ENCODE results near the gene ZNF718. TPM values are rescaled to one million over a fixed set of nuclear protein-coding genes. Genes with fewer than 3 reads are reported as not detected.
"Not testable (repeated sequence)": the region's sequence is repeated elsewhere in the genome, so short reads cannot be mapped to it uniquely, and the experiment has no call there.

The ZNF718 gene
- total and polyA plus RNA-seq, 8 donors = 0.58 to 18.2 (median 2.1) TPM

DNA sequence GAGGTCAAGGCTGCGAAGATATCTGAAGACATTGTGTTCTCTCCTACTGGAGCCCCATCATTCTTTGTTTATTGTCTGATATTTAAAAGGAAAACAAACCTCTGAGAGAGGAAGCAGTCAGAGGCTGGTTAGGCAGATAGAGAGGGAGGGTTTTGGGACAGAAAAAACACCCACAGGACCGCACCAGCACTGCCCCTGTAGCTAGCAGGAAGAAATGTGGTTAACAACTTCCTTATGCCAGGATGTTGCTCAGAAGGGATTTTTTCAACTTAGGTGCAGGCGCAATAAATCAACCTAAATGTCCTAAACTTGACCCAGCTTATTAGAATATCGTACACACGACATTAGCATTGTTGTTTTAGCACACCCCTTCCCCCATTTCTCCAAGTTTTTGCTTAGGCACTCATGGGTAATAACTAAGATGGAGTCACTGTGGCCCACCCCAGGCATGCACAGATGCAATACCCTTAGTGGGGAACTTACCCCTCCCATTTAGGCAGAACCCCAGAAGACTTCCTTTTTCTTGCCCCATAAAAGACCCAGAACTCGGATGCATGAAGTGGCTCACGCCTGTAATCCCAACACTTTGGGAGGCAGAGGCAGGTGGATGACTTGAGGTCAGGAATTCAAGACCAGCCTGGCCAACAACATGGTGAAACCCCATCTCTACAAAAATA, 2.8 kb upstream of the ZNF718 start:
- WGBS, 5 donors = 67 to 78% (median 73%) methylated on average over 7 of the region's 7 CpGs
- H3K27ac ChIP-seq = no peak overlapping the region
- H3K27me3 ChIP-seq = no peaks in the 10 kb centered on the region
- H3K36me3 ChIP-seq = peaks cover 0 to 3% (median 1%) of the 10 kb centered on the region in 4 donors
- TF ChIP-seq, protein P1, sequence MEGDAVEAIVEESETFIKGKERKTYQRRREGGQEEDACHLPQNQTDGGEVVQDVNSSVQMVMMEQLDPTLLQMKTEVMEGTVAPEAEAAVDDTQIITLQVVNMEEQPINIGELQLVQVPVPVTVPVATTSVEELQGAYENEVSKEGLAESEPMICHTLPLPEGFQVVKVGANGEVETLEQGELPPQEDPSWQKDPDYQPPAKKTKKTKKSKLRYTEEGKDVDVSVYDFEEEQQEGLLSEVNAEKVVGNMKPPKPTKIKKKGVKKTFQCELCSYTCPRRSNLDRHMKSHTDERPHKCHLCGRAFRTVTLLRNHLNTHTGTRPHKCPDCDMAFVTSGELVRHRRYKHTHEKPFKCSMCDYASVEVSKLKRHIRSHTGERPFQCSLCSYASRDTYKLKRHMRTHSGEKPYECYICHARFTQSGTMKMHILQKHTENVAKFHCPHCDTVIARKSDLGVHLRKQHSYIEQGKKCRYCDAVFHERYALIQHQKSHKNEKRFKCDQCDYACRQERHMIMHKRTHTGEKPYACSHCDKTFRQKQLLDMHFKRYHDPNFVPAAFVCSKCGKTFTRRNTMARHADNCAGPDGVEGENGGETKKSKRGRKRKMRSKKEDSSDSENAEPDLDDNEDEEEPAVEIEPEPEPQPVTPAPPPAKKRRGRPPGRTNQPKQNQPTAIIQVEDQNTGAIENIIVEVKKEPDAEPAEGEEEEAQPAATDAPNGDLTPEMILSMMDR (IDR thresholded peaks at IDR 0.05) = no peak
- no peak for TF ChIP-seq EP300 (IDR thresholded peaks at IDR 0.05)
- TF ChIP-seq POLR2AphosphoS5 (IDR thresholded peaks at IDR 0.05) = no peak
- no peak for TF ChIP-seq POLR2A (IDR thresholded peaks at IDR 0.05)
- peak in 1 of 2 donors; percentile 30 for DNase-seq
- peaks cover 6 to 18% (median 14%) of the 10 kb centered on the region in 4 donors for H3K4me1 ChIP-seq
- intact Hi-C loops (cut with DNase I; ENCODE audit: low total_unique reads) = no loop called here
- no peak overlapping the region for H3K4me3 ChIP-seq
- peaks cover 0 to 45% (median 18%) of the 10 kb centered on the region in 4 donors for H3K9me3 ChIP-seq

DNA sequence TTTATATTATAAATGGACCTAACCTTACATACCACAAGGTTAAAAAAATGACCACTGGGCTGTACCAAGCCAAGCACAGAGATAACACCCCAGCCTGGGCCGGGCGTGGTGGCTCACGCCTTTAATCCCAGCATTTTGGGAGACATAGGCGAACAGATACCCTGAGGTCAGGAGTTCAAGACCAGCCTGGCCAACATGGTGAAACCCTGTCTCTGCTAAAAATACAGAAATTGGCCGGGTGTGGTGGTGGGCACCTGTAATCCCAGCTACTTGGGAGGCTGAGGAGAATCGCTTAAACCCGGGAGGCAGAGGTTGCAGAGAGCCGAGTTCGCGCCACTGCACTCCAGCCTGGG, 403 bp upstream of the ZNF718 start:
- intact Hi-C loops (cut with DNase I; ENCODE audit: low total_unique reads); DNase-seq; H3K27me3 ChIP-seq: not testable (repeated sequence)
- H3K9me3 ChIP-seq = peaks cover 0 to 55% (median 22%) of the 10 kb centered on the region in 4 donors
- H3K4me1 ChIP-seq = peaks cover 6 to 19% (median 16%) of the 10 kb centered on the region in 4 donors
- WGBS, 5 donors = 40 to 52% (median 41%) methylated on average over 10 of the region's 10 CpGs
- H3K4me3 ChIP-seq = peak overlapping the region; percentile 67 to 88 (median 84)
- peak overlapping the region; percentile 84 to 96 (median 93) for H3K27ac ChIP-seq
- H3K36me3 ChIP-seq = peaks cover 4 to 24% (median 22%) of the 10 kb centered on the region in 4 donors

DNA sequence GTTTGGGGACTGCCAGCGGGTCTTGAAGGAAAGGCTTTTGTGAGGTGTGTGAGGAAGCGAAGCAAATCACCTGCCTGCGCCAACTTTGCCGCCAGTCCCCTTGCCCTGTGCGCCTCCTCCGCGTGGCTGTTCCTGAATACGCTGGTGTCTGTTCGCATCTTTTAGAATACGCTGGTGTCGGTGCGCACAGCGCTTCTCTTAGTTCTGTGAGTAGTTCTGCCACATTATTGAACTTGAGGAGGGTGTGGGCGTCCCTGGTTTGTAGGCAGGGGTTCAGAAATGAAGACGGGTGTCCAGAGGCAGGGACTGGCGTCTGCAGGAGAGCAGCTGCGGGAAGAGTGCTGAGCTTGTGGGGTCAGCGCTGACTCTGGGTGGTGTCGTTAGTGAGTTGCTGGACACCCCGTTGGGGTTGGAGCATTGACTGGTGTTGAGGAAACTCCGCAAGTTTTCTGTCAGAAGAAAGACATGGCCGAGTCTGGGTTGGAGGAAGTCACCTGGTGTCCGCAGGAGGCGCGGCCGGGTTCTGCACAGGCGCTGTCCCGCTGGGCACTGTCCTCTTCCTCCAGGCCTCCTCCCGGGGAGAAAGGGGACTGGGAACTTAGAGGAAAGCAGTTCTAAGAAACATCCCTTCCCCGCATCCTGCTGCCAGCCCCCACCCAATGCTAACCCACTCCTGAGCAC, 930 bp downstream of the ZNF718 start:
- DNase-seq = peak; percentile 47 to 80
- H3K4me3 ChIP-seq = peak overlapping the region; percentile 67 to 88 (median 84)
- 1 to 19% (median 1%) methylated on average over 20 to 30 of the region's 30 CpGs for WGBS, 5 donors
- H3K27me3 ChIP-seq = no peaks in the 10 kb centered on the region
- intact Hi-C loops (cut with DNase I; ENCODE audit: low total_unique reads) = no loop called here
- peaks cover 4 to 24% (median 23%) of the 10 kb centered on the region in 4 donors for H3K36me3 ChIP-seq
- H3K27ac ChIP-seq = peak overlapping the region; percentile 84 to 96 (median 93)
- TF ChIP-seq POLR2A (IDR thresholded peaks at IDR 0.05) = no peak
- TF ChIP-seq, protein P1 (IDR thresholded peaks at IDR 0.05) = no peak
- no peak for TF ChIP-seq POLR2AphosphoS5 (IDR thresholded peaks at IDR 0.05)
- TF ChIP-seq EP300 (IDR thresholded peaks at IDR 0.05) = no peak
- peaks cover 0 to 58% (median 19%) of the 10 kb centered on the region in 4 donors for H3K9me3 ChIP-seq
- peaks cover 6 to 19% (median 16%) of the 10 kb centered on the region in 4 donors for H3K4me1 ChIP-seq

DNA sequence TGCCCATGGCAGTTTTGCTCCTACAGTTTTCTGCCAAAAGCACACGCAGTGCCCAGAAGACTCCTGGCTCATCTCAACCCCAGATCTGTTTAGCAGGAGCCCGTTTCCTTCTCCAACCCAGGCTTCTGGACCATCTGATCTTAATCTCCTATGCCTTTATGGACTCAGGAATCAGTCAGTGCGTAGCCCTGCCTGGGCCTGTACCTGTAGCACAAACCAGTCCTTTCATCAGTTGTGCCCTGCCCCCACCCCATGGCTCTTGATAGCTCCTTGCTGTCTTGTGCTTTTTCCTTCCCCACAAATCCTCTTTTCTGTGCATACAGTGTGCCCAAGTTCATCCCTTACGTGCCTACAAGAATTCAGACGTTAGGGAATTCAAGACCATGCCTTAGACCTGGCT, 1.5 kb downstream of the ZNF718 start:
- Histone ChIP-seq H3K4me3 (peak overlapping the region; percentile 67 to 88 (median 84)), H3K27ac (peak overlapping the region in 4 of 5 donors; percentile 84 to 96 (median 92)), H3K9me3 (peaks cover 0 to 59% (median 16%) of the 10 kb centered on the region in 4 donors), H3K4me1 (peaks cover 6 to 19% (median 16%) of the 10 kb centered on the region in 4 donors), H3K27me3 (no peaks in the 10 kb centered on the region), H3K36me3 (peaks cover 4 to 25% (median 23%) of the 10 kb centered on the region in 4 donors)
- peak in 1 of 2 donors; percentile 21 for DNase-seq
- no peak for TF ChIP-seq POLR2A (IDR thresholded peaks at IDR 0.05)
- no peak for TF ChIP-seq EP300 (IDR thresholded peaks at IDR 0.05)
- TF ChIP-seq, protein P1 (IDR thresholded peaks at IDR 0.05) = no peak
- TF ChIP-seq POLR2AphosphoS5 (IDR thresholded peaks at IDR 0.05) = no peak
- intact Hi-C loops (cut with DNase I; ENCODE audit: low total_unique reads) = no loop called here
- 47 to 71% (median 57%) methylated on average over 5 of the region's 5 CpGs for WGBS, 5 donors
